ENCODE data around the gene LMO1. TPM values are rescaled to one million over a fixed set of nuclear protein-coding genes. Genes with fewer than 3 reads are reported as not detected.

Gene LMO1
- total and polyA plus RNA-seq, 11 donors, result 0.42 to 4.1 (median 2.1) TPM; not detected in 1

- Histone ChIP-seq H3K27ac (no peak overlapping the region), H3K36me3 (no peaks in the 10 kb centered on the region), H3K9me3 (no peaks in the 10 kb centered on the region), H3K4me3 (no peak overlapping the region), H3K4me1 (peaks cover 3 to 35% (median 19%) of the 10 kb centered on the region in 12 donors), H3K27me3 (peaks cover 21 to 93% (median 60%) of the 10 kb centered on the region in 9 donors)
- WGBS, 4 donors, result 91 to 95% (median 94%) methylated on average over 6 to 11 of the region's 11 CpGs
- intact Hi-C loops (cut with DNase I), result no loop called here
- DNase-seq (no peak), ATAC-seq (no peak)
- TF ChIP-seq POLR2A (IDR thresholded peaks at IDR 0.05), result no peak
- TF ChIP-seq, protein P1, sequence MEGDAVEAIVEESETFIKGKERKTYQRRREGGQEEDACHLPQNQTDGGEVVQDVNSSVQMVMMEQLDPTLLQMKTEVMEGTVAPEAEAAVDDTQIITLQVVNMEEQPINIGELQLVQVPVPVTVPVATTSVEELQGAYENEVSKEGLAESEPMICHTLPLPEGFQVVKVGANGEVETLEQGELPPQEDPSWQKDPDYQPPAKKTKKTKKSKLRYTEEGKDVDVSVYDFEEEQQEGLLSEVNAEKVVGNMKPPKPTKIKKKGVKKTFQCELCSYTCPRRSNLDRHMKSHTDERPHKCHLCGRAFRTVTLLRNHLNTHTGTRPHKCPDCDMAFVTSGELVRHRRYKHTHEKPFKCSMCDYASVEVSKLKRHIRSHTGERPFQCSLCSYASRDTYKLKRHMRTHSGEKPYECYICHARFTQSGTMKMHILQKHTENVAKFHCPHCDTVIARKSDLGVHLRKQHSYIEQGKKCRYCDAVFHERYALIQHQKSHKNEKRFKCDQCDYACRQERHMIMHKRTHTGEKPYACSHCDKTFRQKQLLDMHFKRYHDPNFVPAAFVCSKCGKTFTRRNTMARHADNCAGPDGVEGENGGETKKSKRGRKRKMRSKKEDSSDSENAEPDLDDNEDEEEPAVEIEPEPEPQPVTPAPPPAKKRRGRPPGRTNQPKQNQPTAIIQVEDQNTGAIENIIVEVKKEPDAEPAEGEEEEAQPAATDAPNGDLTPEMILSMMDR (IDR thresholded peaks at IDR 0.05), result no peak
Observed at GRCh38 chr11:8266246-8267241, 2.9 kb upstream of the LMO1 start.

DNA sequence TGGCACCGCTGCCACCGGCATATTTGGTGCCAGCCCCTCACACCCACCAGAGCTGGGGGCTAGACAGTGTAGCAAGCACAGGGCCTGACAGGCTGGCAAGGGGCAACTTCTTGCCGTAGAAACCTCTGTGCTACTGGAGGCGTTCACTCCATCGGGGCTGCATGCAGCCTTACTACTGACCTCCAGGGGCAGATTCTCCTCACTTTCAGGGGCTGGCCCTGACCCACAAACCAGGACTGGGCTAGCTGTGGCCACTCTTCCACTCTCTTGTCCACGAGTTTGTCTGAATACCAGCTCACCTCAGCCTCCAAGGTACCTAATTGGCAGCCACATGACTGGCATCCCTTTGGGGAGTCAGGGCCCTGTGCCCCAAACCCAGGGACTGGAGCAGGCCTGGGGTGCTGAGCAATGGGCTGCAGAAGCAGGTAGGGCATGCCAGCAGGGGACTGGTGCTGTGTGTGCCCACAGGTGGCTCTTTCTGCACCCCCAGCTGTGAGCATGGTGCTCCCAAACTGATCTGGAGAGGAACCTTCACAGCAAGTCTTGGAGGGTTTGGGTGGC, 2.1 kb upstream of the LMO1 start:
- ATAC-seq, result no peak
- DNase-seq, result no peak
- no peak overlapping the region for H3K4me3 ChIP-seq
- peaks cover 3 to 35% (median 19%) of the 10 kb centered on the region in 12 donors for H3K4me1 ChIP-seq
- WGBS, 4 donors, result 46 to 90% (median 66%) methylated on average over 2 to 6 of the region's 6 CpGs
- H3K27me3 ChIP-seq, result peaks cover 21 to 91% (median 60%) of the 10 kb centered on the region in 9 donors
- no peak overlapping the region for H3K27ac ChIP-seq
- intact Hi-C loops (cut with DNase I), result no loop called here
- no peaks in the 10 kb centered on the region for H3K36me3 ChIP-seq
- H3K9me3 ChIP-seq, result no peaks in the 10 kb centered on the region
- no peak for TF ChIP-seq POLR2A (IDR thresholded peaks at IDR 0.05)
- TF ChIP-seq, protein P1 (IDR thresholded peaks at IDR 0.05), result peak in 3 of 12 donors; percentile 5 to 14 (median 5)

DNA sequence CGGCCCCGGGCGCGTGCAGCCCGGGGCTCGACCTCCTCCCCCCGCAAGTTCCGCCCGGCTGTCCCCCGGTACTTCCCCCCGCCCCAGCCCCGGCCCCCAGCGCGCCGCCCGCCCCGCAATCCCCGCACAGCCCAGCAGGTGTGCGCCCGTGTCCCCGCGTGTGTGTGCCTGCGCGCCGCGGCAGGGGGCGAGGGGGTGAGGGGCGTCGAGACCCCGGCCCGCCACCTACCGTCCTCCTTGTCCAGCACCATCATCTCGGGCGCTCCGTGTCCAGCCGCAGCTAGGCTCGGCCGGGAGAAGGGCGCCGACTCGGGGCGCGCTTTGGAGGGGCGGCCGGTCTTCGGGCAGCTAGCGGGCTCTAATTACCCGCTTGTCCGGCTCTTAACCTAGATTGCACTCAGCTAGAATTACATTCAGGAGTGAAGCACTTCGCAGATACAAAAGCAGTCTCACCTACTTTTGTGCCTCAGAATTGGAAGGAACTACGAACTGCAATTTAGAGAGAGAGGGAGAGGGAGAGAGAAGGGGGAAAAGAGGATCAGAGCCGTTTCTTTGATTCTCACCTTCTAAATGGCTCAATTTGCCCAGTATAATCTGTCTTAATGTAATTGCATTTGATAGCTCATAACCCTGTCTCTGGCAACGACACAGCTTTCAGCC, 439 bp downstream of the LMO1 start:
- WGBS, 4 donors, result 0 to 2% (median 1%) methylated on average over 22 to 53 of the region's 53 CpGs
- Histone ChIP-seq H3K4me3 (peak overlapping the region; percentile 25 to 62 (median 54)), H3K27me3 (peaks cover 18 to 74% (median 41%) of the 10 kb centered on the region in 9 donors), H3K4me1 (peaks cover 3 to 37% (median 23%) of the 10 kb centered on the region in 12 donors), H3K36me3 (no peaks in the 10 kb centered on the region), H3K9me3 (no peaks in the 10 kb centered on the region), H3K27ac (peak overlapping the region in 2 of 12 donors; percentile 20 to 62)
- intact Hi-C loops (cut with DNase I), result loop anchor here in 8 of 10 donors (1.0 to 5.0 kb wide), 3 partner anchors 36 to 38 kb away; no protein-coding TSS in a partner anchor
- DNase-seq, result no peak
- ATAC-seq, result peak in 1 of 4 donors; percentile 6
- TF ChIP-seq, protein P1 (IDR thresholded peaks at IDR 0.05), result peak in 1 of 12 donors; percentile 9
- TF ChIP-seq POLR2A (IDR thresholded peaks at IDR 0.05), result no peak

All from heart left ventricle (tissue), 16 donors.